ENCODE results near the gene BAK1. TPM values are rescaled to one million over a fixed set of nuclear protein-coding genes. Genes with fewer than 3 reads are reported as not detected.

The BAK1 gene
- total RNA-seq, 6 experiments from 2014 or later: 17.5 to 23.2 (median 19.9) TPM

Other genes starting within 250 kb of the BAK1 start
- 10 to 100 TPM; 20.6 to 43.5 (median 38.6) TPM for gene KIFC1, start 188.5 kb downstream of the BAK1 start, total RNA-seq (2021; fragmentation: NEBNext Ultra II Directional; extraction: Animal tissue kit (Norgen Biotek cat#: 25700))
- gene PHF1, start 169.3 kb downstream of the BAK1 start, total RNA-seq (2021; fragmentation: NEBNext Ultra II Directional; extraction: Animal tissue kit (Norgen Biotek cat#: 25700)): 10 to 100 TPM; 43.2 to 52.8 (median 51.4) TPM
- 100 to 1,000 TPM; 464 to 546 (median 536) TPM for gene CUTA, start 162.2 kb downstream of the BAK1 start, total RNA-seq (2021; fragmentation: NEBNext Ultra II Directional; extraction: Animal tissue kit (Norgen Biotek cat#: 25700))
- gene SYNGAP1, start 160.2 kb downstream of the BAK1 start, total RNA-seq (2021; fragmentation: NEBNext Ultra II Directional; extraction: Animal tissue kit (Norgen Biotek cat#: 25700)): 10 to 100 TPM; 10.5 to 15.0 (median 13.3) TPM
- 1 to 10 TPM; 6.4 to 9.2 (median 7.6) TPM for gene ZBTB9, start 125.7 kb downstream of the BAK1 start, total RNA-seq (2021; fragmentation: NEBNext Ultra II Directional; extraction: Animal tissue kit (Norgen Biotek cat#: 25700))
- 10 to 100 TPM; 20.2 to 30.3 (median 26.9) TPM for gene ITPR3, start 41.0 kb upstream of the BAK1 start, total RNA-seq (2021; fragmentation: NEBNext Ultra II Directional; extraction: Animal tissue kit (Norgen Biotek cat#: 25700))
- gene UQCC2, start 131.4 kb upstream of the BAK1 start, total RNA-seq (2021; fragmentation: NEBNext Ultra II Directional; extraction: Animal tissue kit (Norgen Biotek cat#: 25700)): 100 to 1,000 TPM; 109 to 167 (median 140) TPM
- under 1 TPM in 4 of 6 experiments, not detected in 2; 0.25 to 0.83 (median 0.50) TPM for gene IP6K3, start 166.6 kb upstream of the BAK1 start, total RNA-seq (2021; fragmentation: NEBNext Ultra II Directional; extraction: Animal tissue kit (Norgen Biotek cat#: 25700))
- gene LEMD2, start 208.9 kb upstream of the BAK1 start, total RNA-seq (2021; fragmentation: NEBNext Ultra II Directional; extraction: Animal tissue kit (Norgen Biotek cat#: 25700)): 10 to 100 TPM; 42.4 to 46.7 (median 44.9) TPM
- gene MLN, start 223.7 kb upstream of the BAK1 start, total RNA-seq (2021; fragmentation: NEBNext Ultra II Directional; extraction: Animal tissue kit (Norgen Biotek cat#: 25700)): not detected

All from HFFc6 (cell line).